NT2/D1 (cell line): ENCODE measurements around the gene ANKRD13A.

Experiments
- SUZ12 ChIP-seq: IDR thresholded peaks from 2 replicates; pipeline ENCODE4 v1.6.1; 2011; ENCODE audit not compliant: insufficient read length, insufficient read depth; ENCODE audit errors: extremely low read depth
- YY1 ChIP-seq: IDR thresholded peaks from 2 replicates; pipeline ENCODE4 v1.6.1; 2011; ENCODE audit not compliant: insufficient read length, insufficient read depth

GRCh38 chr12:109989380-109989779 is 9.8 kb upstream of the ANKRD13A start:
- no peak for TF ChIP-seq YY1
- TF ChIP-seq SUZ12 = no peak
